ENCODE data around the gene TMX2.

TMX2 gene

DNA sequence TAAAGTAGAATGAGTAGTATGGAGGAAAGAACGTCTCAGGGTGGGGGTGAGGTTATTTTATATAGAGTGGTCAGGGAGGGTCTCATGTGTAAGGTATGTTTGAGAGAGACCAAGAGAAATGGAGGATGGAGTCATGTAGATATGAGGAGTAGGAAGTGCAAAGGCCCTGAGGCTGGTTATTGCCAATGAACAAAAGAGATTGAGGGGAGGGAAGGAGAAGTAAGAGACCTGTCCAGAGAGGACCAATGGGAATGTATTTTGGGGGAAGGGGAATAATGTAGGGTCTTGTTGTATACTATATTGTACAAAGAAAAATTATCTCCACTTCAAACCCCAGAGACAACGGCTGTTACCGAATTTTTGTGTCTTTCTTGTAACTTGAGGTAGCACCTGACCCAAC is 59.0 kb downstream of the TMX2 start:
- DNase-seq = no peak

DNA sequence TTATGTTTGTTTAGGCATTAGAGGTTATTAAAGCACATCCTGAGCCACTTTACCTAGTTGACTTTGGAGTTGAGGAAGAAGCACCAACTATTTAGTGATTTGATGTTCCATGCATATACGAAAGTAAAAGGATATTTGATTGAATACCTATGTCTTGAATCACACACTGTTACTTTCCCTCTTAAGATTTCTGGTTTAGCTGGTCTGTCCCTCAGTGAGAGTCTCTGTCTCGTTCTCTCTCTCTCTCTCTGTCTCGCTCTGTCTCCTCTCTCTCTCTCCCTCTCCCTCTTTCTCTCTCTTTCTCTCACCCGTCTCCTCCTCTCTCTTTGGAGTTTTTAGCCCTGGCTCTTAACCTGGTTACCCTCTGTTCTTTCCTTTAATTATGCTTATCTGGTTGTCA is 60.2 kb downstream of the TMX2 start:
- no peak for DNase-seq

DNA sequence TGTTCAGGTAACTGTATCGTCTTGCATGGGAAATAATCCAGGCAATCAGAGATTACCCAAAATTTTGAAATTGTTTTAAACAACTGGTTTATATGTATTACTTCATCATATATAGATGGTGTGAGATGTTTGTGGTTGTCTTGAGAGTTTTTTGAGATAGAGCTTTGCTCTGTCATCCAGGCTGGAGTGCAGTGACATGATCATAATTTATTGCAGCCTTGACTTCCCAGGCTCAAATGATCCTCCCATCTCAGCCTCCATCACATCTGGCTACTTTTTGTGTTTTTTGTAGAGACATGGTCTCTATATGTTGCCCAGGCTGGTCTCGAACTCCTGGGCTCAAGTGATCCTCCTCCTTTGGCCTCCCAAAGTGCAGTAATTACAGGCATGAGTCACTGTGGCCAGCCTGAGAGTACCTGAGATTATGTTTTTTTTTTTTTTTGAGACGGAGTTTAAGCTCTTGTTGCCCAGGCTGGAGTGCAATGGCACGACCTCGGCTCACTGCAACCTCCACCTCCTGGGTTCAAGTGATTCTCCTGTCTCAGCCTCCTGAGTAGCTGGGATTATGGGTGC is 60.7 kb downstream of the TMX2 start:
- no peak for DNase-seq

DNA sequence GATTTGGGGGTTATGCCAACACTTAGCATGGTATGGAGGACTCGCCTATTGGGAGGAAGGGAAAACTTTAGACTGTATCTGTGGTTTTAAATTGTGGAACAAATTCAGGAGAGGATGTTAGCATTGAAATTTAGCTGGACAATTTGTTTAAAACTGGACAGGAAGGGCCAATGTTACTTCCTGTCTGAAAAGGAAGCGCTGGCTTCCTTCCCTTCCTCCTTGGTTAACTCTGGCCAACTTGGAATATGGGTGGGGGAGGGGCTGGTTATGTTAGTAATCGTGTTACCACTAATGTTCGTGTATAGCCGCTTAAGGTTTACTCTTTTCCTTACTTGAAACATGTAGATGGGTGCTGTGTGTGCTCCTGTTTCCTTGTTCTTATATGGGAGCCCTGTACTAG is 63.1 kb downstream of the TMX2 start:
- DNase-seq = no peak

DNA sequence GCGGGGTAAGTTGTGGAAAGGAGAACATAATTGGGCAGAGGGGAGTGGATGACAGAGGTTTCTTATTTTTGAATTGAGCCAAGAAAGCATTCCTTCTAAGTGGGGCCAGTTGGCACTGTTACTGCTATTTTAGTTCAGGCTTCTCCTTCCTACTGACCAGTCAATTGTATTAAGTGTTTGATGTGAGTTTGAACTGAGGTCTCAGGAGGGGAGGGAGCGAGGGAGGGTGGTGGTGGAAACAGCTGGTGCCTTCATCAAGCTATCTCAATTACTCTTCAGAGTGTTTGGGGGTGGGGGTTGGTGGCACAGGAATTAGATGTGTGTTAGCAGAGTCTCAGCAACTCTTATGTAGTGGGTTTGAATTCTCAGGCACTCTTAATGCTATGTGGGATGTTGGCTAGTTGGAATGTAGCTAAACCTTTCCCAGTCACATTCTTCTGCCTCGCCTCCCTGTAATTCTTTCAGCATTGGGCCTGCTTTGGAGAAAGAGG is 63.7 kb downstream of the TMX2 start:
- DNase-seq = no peak

DNA sequence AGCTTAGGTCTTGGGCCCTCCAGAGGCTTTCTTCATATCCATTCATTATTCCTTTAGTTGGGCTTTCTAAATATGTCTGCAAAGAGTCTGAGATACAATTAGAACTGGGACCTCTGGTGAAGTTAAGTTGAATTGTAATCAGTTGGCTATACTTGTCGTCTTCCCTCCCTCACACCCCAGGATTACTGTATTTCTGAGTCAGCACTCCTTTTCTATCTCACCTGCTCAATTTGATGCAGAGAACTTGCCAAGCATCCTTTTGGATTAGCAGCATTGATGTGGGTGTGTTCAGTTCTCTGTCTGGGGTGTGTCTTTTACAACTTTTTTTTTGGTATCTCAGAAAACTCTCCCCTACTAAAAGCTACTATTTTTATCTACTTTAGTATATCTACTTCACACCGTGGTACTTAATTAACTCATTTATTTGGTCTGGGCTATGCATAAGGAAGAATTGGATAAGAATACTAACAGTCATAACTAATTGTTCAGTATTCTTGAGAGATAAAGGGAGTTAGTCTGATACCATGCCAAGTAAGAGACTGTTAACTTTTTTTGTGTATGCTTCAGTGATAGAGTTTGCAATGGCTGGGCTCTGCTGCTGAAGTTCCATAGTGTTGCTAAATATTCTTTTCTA is 64.3 kb downstream of the TMX2 start:
- DNase-seq = no peak

DNA sequence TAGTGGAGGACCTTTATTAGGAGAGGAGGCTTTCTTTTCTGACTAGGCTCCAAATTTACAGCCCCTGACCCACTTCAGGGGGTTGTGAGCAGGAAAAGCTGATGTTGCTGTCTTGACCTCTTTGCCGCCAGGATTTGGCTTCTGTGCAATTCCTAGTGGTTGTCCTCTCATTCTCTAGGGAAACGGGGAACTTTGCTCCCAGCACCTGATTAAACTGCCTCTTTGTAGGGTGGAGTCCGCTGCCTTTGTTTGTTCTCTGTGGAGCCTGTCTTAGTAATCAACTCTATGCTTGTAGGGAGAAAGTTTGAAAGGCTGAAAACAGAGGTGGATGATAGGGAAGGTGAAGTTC is 65.5 kb downstream of the TMX2 start:
- no peak for DNase-seq

DNA sequence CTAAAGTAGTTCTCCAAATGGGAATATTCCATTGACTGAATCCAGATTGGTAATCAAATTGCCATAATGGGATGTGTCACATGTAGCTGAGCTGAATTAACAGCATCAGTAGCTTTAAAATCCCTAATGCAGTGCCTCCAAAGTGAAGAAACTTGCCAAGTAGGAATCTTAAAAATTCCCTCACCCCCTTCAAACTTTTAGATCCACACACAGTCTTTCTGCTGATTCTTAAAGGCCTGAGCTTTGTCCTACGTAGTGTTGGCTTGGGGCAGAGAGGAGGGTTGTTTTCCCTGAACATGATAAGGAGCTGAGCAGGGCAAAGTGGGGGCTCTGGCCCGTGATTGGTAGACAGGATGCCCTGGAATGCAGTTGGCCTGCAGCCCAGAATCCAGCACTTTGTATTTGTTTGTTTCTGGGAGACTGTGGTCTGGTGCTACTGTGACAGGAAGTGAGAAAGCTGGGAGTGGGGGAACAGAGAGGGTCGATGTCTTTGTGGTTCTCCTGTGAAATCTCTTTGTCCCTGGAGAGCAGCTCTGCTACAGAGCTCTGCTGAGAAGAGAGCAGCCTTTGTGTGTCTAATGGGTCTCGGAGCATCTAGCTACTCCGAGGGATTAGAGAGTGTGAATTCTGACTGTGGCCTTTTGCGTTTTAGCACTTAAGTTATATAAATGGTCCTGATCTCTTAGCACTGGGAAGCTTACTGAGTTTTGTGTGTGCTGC is 66.1 kb downstream of the TMX2 start:
- no peak for DNase-seq

DNA sequence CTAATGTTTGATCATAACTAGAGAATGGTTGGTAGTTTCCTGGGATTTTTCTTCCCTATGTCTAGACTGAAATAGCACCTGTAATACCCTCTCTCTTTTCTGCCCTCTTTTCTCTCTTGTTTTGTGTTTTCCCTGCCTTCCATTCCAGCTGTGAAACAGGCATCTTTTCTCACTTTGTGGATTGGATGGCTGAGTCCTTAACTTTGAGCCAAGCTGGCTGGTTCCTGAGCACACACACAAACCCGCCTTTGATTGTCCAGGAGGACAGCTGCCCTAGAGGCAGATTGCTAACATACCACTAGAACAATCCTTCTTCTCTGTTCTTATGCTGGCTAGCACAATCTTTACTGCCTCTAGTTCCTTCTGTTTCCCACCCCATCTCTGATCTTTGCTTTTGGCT is 66.9 kb downstream of the TMX2 start:
- no peak for DNase-seq

DNA sequence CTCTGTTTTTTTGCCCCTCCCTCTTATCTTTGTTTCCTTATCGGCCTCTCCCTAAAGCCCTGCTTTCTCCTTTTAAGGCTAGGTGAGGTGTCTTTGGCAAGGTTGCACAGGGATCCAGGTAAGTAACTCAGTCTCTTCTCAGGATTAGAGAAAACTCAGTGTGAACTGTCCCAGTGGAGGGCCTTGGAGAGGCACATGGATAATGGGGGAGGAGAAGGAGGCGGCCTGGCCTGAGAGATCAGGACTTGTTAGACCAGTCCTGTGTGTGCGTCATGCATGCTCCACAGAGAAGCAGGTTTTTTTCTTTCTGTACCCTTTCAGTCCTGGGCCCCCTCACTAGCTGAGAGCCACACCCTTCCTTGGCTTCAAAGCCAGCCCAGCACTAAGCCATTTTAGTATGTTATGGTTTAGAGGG is 69.1 kb downstream of the TMX2 start:
- DNase-seq = no peak

DNA sequence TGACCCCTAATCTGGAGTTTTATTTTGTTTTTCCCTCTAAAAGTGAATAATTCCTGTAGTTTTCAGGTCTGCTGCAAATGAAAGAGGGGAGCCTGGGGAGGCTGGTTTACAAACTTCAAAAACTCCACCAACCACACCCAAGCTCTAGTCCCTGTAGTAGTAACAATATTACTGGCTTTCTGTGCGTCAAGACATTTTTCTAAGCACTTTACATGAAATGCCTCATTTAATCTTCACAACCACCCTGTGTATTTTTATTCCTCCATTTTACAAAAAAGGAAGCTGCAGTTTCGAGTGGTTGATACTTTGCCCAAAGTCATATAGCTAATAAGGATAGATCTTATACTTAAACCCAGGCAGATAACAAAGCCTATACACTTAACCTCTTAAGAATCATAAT is 72.7 kb downstream of the TMX2 start:
- DNase-seq = no peak

DNA sequence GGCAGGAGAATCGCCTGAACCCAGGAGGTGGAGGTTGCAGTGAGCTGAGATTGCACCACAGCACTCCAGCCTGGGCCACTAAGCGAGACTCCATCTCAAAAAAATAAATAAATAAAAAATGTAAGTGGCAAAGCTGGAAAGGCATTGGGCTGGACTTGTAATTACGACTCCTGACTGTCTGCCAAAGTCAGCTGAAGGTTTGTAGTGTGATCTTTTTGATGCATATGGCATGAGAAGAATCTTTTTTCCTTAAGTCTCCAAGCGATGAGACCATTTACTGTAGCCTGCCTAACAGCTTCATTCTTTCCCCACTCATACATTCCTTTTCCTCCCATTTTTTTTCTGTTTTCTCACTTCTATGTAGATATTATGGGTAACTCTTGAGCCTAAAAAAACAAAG is 74.0 kb downstream of the TMX2 start:
- DNase-seq = no peak

DNA sequence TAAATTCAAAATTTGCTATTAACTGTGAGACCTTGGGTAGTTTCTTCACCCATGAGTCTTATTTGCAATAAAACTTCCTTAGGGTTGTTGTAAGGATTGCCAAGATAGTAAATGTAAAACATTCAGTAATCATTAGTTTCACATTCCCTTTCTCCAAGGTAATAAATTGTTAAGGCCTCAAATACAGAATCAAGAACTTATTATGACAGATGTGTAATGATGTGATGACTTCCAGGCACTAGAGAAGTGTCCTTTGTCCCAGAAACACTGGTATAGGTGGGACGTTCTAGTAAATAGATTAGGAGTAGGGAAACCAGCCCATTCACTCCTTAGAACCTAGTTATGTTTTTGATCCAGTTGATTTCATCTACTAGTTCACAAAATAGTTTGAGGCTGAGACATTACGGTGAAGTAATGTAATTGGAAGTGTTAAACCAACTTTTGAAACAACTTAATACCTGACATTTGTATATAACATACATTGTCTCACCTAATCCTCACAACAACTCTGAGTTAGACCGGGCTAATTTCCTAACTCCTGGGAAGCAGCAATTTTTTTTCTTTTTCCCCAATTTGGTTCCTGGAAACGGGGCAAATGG is 74.7 kb downstream of the TMX2 start:
- no peak for DNase-seq

DNA sequence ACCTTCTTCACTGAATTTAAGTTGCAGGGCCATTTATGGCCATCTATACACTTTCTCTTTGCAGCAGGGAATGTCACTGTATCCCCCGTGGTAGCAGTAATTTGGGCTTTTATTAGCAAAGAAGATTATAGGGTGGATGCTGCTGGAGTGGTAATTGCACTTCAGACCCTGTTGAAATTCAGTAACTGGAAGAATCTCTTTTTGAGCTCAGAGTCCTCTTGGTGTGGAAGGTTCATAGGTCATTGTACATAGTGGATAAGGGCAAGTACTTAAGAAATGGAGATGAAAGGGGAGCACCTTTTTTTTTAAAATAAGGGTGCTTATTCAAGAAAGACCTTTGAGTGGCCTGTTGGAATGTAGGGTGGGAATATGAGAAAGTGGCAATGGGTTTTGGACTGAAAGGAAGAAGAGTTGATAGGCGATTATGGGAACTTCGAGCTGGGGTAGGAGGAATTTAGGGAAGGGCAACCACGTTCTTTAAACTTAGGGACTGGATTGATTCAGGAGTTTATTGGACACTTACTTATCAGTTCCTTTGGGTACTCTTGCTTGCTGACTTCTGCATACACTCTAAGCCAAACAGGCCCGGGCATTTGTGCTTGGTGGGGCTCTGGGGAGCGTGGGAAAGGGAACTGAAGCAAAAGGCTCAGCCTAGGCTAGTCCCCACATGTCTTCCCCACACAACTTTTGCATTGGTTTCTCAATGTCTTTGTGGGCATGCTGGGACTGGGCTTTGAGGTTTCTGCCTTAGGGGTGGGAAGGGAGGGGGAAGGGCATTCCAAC is 75.7 kb downstream of the TMX2 start:
- no peak for DNase-seq

DNA sequence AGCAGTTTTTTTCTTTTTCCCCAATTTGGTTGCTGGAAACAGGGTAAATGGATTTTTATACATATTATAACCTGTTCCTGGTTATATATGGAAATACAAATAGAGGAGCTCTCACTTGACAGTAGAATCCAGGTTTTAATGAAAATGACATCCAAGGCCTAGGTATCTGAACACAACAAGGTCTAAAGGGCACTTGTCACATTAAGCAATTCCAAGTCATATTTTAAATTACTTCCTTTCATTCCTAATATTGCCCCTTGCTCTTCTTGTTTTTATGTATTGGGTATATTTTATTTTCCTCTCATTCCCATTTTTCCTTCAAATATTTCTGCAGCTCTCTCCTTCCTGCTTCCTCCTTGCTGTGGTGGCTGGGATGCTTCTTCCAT is 76.3 kb downstream of the TMX2 start:
- DNase-seq = no peak

Measured in CD4-positive, alpha-beta T cell treated with Interleukin-17A for 4 hours (primary cell).